ENCODE measurements around the gene SMAD1.
"Not testable (repeated sequence)": the region's sequence is repeated elsewhere in the genome, so short reads cannot be mapped to it uniquely, and the experiment has no call there.

SMAD1 gene

DNA sequence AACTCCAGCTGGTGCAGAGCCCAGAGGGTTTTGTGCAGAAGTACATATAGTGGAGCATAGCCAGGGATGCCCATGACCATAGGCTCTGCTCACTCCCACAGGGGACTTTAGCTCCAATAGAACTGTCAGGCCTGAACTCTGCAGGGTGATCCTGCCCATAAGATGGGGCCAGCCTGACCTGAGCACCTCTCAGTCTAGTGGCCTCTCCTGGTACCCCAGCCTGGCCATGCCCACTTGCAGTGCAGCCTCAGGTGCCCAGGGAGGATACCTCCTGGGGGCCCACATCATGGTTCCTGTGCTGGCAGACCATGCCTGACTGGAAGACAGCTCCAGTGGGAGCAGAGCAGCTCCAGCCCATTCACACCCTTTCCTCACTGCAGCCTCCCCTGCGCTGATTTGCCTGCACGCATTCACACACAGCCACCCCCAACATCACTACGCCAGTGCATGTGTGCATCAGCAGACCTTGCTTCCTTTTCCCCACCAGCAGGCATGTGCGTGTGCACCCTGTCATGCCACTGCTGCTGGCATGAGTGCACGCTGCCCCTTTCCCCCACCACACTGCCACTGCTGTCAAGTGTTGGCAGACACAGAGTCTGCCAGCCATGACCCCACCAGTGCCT, 84.5 kb downstream of the SMAD1 start:
- TF ChIP-seq, protein P1, sequence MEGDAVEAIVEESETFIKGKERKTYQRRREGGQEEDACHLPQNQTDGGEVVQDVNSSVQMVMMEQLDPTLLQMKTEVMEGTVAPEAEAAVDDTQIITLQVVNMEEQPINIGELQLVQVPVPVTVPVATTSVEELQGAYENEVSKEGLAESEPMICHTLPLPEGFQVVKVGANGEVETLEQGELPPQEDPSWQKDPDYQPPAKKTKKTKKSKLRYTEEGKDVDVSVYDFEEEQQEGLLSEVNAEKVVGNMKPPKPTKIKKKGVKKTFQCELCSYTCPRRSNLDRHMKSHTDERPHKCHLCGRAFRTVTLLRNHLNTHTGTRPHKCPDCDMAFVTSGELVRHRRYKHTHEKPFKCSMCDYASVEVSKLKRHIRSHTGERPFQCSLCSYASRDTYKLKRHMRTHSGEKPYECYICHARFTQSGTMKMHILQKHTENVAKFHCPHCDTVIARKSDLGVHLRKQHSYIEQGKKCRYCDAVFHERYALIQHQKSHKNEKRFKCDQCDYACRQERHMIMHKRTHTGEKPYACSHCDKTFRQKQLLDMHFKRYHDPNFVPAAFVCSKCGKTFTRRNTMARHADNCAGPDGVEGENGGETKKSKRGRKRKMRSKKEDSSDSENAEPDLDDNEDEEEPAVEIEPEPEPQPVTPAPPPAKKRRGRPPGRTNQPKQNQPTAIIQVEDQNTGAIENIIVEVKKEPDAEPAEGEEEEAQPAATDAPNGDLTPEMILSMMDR (IDR thresholded peaks at IDR 0.05; ENCODE audit: borderline replicate concordance, insufficient read depth, low read depth, low read length), result no peak
- H3K4me3 ChIP-seq (ENCODE audit: low read depth, low read length), result no peak overlapping the region

DNA sequence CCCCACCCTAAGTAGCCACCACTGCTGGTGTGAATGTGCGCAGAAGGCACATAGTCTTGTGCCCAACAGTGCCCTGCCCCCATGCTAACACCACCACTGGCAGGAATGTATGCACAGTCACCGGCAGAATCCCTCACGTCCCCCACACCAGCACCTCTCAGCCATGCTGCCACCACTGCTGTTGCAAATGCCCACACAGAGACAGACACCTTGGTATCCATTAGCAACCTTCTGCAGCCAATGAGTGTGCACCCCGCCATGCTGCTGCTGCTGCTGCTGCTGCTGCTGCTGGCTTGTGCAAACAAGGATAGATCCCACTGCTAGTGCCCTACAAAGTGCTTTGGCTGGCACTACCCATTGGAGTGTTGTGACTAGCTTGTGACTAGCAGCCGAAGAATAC, 85.1 kb downstream of the SMAD1 start:
- H3K4me3 ChIP-seq (ENCODE audit: low read depth, low read length), result no peak overlapping the region
- TF ChIP-seq, protein P1 (IDR thresholded peaks at IDR 0.05; ENCODE audit: borderline replicate concordance, insufficient read depth, low read depth, low read length), result no peak

DNA sequence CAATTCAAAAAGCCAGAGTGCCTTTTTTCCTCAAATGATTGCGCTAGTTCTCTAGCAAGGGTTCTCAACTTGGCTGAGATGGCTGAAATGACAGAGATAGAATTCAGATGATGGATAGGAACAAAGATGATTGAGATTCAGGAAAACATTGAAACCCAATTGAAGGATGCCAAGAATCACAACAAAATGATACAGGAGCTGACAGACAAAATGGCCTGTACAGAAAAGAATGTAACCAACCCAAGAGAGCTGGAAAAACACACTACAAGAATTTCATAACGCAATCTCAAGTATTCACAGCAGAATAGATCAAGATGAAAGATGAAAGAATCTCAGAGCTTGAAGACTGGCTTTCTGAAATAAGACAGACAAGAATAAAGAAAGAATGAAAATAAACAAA, 85.9 kb downstream of the SMAD1 start:
- TF ChIP-seq, protein P1 (IDR thresholded peaks at IDR 0.05; ENCODE audit: borderline replicate concordance, insufficient read depth, low read depth, low read length), result no peak
- no peak overlapping the region for H3K4me3 ChIP-seq (ENCODE audit: low read depth, low read length)

DNA sequence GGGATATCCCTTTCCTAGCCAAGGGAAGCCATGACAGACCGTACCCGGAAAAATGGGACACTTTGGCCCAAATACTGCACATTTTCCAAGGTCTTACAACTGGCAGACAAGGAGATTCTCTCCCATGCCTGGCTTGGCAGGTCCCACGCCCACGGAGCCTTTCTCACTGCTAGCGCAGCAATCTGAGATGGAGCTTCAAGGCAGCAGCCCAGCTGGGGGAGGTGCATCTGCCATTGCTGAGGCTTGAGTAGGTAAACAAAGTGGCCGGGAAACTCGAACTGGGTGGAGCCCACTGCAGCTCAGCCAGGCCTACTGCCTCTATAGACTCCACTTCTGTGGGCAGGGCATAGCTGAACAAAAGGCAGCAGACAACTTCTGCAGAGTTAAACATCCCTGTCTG, 92.9 kb downstream of the SMAD1 start:
- not testable (repeated sequence) for H3K4me3 ChIP-seq (ENCODE audit: low read depth, low read length)

DNA sequence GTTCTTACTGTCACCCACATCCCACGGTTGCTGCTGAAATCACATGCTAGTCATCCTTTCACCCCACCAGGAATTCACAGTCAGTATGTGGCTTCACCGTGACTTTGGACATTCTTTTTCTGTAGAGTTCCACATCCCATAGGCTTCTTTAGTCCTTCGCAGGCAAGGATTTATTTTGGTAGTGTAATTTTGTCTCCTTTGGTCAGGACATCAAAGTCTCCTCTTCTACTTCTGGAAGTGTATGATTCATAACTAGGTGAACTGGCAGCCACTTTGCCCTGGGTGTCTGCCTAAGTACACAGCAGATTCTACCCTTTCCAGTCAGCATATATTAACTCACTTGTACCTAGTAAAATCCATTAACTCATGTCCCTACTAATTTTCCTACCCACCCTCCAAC, 99.3 kb downstream of the SMAD1 start:
- TF ChIP-seq, protein P1 (IDR thresholded peaks at IDR 0.05; ENCODE audit: borderline replicate concordance, insufficient read depth, low read depth, low read length), result no peak
- no peak overlapping the region for H3K4me3 ChIP-seq (ENCODE audit: low read depth, low read length)

DNA sequence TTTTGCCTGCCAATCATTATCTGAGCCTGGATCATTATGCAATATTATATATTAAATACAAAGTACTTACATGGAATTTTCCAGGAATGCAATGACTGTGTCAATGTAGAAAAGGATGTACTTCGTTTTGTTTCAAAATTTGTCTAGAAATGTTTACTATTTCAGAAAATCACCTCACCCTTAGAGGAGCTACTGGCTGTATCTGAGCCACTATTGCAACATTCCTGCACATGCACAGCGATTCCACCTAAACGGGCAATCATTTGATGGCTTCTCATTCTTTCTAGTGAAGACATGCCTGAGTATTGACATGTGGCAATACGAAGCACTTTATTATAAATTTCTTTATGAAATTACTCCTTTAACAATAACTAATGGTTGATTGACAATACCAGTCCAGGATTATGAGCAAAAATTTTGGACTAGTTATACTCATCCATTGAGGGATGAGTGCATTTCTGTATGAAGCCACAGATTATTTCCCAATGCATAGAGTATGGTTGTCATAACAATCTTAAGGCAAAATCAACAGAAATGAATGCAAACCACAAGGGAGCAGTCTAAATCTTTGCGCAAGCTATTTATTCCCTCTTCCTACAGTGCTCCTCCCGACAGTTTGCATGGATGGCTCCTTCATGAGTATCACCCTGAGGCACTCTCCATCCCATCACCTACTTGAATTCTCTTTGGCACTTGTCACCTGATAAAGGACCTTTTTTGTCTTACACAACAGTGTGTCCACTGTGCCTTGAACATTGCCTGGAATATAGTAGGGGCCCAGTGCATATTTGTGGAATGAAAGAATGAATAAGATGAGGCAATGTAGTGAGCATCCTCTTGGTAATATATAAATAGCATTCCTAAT, 101.8 kb downstream of the SMAD1 start:
- H3K4me3 ChIP-seq (ENCODE audit: low read depth, low read length), result no peak overlapping the region
- TF ChIP-seq, protein P1 (IDR thresholded peaks at IDR 0.05; ENCODE audit: borderline replicate concordance, insufficient read depth, low read depth, low read length), result no peak

DNA sequence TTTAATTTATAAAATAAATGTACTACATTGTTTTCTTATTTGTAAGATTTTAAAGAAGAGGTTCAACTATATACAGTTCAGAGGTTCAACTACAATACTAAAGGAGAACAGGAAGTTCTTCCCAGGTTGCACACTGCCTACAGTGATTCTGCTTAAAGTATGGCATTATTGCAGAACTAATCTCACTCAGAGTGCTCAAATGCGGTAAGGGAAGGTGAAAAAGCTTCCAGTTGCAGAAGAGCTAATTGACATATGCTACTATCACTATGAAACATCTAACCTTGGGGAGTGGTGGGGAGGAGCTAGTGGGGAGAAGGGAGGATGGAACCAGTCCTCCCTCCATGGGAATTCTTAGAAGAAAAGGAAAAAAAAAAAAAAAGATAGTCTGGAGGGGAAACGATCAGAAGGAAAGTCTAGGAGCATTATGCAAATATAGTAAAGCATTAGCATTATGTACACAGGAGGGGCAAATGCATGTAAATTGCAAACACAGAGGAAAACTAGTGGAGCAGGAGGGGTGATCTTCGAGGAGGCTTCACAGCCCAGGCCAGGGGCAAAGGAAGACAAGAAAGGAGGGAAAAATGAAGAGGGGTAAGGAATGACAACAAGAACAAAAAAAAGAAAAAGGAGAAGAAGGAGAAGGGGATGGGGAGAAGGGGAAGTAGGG, 105.6 kb downstream of the SMAD1 start:
- TF ChIP-seq, protein P1 (IDR thresholded peaks at IDR 0.05; ENCODE audit: borderline replicate concordance, insufficient read depth, low read depth, low read length), result no peak
- no peak overlapping the region for H3K4me3 ChIP-seq (ENCODE audit: low read depth, low read length)

DNA sequence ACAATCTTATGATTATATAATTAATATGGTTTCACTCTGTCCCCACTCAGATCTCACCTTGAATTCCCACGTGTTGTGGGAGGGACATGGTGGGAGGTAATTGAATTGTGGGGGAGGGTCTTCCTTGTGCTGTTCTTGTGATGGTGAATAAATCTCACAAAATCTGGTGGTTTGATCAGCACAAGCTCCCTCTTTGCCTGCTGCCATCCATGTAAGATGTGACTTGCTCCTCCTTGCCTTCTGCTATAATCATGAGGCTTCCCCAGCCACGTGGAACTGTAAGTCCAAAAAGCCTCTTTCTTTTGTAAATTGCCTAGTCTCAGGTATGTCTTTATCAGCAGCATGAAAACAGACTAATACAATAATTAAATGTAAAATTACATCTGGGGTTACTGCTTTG, 107.7 kb downstream of the SMAD1 start:
- not testable (repeated sequence) for H3K4me3 ChIP-seq (ENCODE audit: low read depth, low read length)

Measured in GM12875 (cell line).